ENCODE results near the gene TTYH3. TPM values are rescaled to one million over a fixed set of nuclear protein-coding genes. Genes with fewer than 3 reads are reported as not detected.

The TTYH3 gene
- total and polyA plus RNA-seq, 2 of the 8 experiments (the other 6 are each of a cell fraction or from before 2014, with no cell fraction given), result 66.2 to 169 TPM

DNA sequence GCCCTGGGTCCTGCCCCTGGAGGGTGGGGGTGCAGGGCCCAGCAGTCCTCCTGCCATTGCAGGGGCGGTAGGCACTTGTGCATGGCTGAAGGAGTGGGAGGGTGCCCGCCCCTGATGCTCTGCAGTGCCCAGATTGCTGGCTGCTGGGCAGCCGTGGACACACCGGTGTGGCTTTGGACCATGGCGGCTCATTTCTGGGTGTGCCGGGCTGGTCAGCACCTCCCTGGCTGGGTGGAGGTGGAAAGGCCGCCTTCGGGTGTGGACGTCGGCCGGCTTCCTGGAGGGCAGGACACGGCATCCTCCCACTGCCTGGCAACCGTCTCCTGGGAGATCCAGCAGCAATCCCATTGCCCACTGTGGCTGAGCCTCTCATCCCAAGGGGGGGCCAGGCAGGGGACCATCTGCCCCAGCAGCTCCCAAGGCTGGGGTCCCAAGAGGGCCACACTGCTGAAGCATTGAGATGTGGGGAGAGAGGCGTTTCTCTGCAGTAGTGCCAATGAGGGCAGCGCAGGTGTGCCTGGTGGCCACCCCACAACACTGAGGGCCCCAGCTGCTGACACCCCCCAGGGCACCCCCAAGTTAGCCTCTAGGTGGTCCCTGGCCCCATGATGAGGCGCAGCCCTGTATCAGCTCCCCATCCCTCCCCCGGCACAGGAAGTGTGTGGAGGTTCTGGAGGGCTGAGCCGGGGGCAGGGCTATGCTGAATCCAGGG lies 12.9 kb downstream of the TTYH3 start (continued):
- TF ChIP-seq TEAD4 (IDR thresholded peaks at IDR 0.05; ENCODE audit: low read depth, low read length) (no peak), POU5F1 (IDR thresholded peaks at IDR 0.05; ENCODE audit: low read depth, low read length) (no peak), KDM1A (IDR thresholded peaks at IDR 0.05; ENCODE audit: borderline replicate concordance, low read length) (no peak), EP300 (IDR thresholded peaks at IDR 0.05; ENCODE audit: borderline replicate concordance in 1 of 2, low read depth in 2 of 2, low read length in 2 of 2) (no peak), RFX5 (IDR thresholded peaks at IDR 0.05; ENCODE audit: borderline replicate concordance, low read depth, low read length) (no peak), SRF (IDR thresholded peaks at IDR 0.05; ENCODE audit: low read depth, low read length) (no peak), FOSL1 (IDR thresholded peaks at IDR 0.05; ENCODE audit: insufficient read depth, low read depth, low read length) (no peak), SP2 (IDR thresholded peaks at IDR 0.05; ENCODE audit: low read length) (no peak), RNF2 (IDR thresholded peaks at IDR 0.05; ENCODE audit: borderline replicate concordance, low read depth, low read length, missing control alignments, poor library complexity, severe bottlenecking) (no peak), CEBPB (IDR thresholded peaks at IDR 0.05; ENCODE audit: low read depth, low read length) (no peak)
- TF ChIP-seq, protein P1, sequence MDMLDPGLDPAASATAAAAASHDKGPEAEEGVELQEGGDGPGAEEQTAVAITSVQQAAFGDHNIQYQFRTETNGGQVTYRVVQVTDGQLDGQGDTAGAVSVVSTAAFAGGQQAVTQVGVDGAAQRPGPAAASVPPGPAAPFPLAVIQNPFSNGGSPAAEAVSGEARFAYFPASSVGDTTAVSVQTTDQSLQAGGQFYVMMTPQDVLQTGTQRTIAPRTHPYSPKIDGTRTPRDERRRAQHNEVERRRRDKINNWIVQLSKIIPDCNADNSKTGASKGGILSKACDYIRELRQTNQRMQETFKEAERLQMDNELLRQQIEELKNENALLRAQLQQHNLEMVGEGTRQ (IDR thresholded peaks at IDR 0.05; ENCODE audit: low read length), result no peak

Measured in H1 (cell line).